Astrocyte of the hippocampus (primary cell): ENCODE measurements around the gene MTMR1.
A peak's percentile ranks its signal among the peaks of the same experiment; 100 is the strongest.

Experiments
- DNase-seq: peaks from one replicate; pipeline ENCODE4 v3.0.0; 2011; ENCODE audit warnings: low read depth, low spot score

Gene MTMR1

DNA sequence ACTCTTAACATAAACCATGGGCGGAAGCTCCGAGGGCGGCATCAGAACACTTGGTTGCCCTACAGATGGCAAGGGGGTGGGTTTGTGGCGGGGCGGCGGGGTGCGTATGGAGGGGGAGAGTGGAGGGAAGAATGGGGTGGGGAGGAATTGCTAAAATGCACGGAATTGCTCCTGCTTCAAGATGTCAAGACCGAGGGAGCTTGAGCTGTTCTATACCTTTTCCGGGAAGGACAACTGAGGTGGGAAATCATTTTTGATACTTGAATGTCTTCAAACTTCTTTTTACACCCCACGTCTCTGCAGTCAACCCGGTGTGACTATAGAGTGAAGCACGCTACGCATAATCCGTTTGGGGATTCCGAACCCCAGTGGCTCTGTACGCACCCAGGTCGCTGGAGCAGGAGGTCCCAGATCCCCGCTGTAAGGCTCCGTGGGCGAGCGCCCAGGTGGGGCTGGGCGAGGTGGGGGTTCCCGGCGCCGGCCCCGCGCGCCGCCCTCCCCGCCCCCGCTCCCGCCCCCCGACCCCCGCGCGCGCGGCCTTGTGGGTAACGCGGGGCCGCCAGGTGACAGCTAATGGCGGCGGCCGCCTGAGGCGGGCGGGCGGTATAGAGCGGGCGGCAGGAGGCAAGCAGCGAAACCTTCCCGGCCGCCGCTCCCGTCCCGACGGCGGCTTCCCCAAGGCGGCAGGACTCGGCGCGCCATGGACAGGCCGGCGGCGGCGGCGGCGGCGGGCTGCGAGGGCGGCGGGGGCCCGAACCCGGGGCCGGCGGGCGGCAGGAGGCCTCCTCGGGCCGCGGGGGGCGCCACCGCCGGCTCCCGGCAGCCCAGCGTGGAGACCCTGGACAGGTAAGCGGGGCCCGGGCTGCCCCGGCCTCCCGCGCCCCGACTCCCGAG lies at the start of gene MTMR1:
MTMR1 (plus strand) TSS at position 566 of the 894 bp plus-strand sequence; CDS start at position 701, 135 bp downstream.
- peak; percentile 42 for DNase-seq

DNA sequence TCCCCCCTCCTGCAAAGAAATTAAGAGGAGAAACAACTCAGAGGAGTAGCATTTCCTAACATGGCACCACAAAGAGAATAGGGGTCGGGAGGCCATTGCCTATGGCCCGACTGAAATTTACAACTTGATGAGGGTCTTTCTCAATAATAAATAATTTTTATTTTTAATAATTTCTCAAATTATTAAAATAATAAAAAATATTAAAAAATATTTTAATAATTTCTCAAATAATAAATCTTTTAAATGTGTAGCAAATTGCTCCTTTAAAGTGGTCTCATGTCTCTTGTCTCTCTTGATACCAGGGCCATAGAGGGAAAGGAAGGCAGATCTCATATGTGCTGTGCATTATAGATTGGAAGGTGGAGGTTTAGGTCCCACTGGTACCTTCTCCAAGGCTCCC lies 49.2 kb upstream of the MTMR1 start:
- DNase-seq = no peak

DNA sequence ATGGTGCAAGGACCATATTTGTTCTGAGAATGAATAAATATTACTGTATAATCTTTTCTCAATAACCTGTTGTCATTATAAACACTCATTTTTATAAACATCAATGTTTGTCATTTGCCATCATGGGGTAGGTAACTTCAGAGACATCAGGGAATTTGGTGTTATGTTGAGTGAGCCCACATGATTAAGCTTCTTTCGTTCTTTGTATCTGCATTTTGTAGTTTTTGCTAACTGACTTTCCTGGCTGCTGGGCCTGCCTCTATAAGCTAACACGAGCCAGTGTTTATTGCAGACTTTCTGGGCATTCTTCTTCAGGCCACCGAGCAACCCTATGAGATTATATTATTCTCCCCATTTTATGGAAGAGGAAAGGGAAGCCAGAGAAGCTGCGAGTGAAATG lies 48.8 kb upstream of the MTMR1 start:
- DNase-seq = no peak

DNA sequence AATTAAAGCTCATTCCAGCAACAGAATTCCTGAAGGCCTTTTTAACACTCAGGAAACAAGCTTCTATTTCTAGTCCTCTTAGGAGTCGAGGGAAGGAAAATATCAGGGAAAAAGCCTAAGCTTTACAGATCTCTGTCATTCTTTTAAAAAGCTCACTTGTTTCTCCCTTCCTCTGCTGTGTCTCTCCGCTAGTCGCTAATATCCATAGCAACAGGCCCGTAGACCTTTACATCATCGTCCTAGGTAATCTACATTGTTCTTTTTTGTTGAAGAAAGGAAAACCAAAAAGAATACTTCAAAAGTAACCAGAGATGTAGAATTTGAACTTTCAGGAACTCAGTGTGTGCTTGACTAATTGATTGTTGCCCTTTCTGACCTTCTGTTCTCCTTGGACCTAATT lies 45.9 kb upstream of the MTMR1 start:
- no peak for DNase-seq

DNA sequence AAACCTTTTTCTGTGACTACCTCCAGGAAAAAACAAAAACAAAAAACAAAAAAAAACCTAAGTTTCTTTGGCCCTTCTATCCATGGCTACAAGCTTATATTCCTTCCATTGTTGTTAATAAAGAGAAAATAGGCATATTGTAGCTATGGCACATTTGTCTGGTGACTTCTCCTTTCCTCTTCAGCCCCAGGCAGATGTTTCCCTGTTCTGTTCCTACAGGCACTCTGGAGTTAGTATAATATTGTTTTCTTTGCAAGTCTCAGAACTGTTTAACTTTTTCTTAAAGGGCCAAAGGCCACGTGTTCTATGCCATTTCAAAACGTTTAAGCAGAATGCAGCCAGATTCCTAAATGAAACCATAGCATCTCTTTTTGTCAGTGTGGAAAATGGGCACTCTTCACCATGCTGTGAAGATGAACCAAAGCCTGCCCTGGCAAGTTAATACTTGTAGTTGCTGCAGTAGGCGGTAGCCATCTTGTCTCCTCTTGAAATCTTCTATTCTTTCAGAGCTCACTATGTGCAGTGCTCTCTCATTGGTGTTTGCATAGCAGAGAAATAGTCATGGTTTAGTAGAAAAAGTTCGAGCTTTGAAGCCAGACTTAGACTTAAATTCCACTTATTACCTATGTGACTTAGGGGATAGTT lies 44.8 kb upstream of the MTMR1 start:
- no peak for DNase-seq

DNA sequence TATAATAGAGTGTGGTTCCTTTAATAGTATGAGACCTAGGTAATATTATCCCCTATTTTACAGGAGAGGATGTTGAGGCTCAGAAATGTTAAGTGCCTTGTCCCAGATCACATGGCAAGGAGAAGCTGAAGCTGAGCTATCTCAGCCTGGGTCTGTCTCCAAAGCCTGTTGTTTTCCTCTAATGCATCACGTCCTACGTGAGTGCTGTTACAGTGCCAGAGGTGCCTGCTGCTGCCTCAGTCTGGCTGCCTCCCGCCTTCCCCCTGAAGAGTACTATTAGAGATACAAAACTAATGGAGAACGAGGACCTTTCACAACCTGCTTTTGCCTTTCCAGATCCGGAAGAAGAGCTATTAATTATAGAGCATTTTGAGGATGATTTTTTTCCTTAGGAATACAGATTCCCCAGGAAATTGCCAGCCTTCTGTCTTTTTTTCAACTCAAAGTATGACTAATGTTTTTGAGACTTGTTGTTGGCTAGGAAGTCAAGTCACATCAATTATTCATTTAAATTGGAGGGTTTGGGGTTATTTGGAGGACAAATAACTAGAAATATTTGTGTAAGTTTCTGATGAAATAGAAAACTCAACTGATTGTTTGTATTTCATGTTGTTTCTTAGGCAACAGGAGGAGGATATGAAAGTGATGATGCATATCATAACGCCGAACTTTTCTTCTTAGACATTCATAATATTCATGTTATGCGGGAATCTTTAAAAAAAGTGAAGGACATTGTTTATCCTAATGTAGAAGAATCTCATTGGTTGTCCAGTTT lies 43.9 kb upstream of the MTMR1 start:
- peak; percentile 52 for DNase-seq

DNA sequence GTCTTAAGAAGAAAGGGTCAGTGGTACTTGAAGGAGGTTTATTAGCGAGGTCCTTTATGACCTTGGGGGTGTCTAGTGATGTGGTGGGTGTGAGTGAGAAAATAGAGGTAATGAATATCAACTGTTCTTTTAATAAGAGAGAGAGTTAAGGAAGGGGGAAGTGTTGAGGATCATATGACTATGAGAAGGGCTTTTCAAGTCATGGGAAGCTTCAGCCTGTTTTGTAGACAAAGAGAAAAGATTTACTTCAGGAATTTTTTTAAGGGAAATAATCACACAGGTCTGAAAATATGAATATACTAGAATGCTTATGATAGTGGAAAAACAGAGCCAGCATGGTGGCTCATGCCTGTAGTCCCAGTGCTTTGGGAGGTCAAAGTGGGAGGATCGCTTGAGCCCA lies 41.3 kb upstream of the MTMR1 start:
- no peak for DNase-seq

DNA sequence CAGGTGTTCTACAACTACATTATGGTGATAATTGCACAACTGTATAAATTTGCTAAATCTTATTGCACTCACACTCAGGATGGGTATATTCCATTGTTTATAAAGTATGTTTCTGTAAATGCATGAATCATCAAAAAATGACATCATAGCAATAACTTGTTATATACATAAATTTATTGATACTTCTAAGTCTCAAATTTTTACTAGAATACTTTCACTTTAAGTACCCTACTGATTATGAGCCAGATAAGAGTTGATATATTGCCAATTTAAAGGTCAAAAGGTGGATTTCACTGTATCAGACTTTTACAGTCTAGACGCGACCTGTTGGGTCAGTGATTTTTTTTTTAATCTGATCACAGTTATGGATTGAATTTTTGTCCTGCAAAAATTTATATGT lies 37.4 kb upstream of the MTMR1 start:
- DNase-seq = no peak

DNA sequence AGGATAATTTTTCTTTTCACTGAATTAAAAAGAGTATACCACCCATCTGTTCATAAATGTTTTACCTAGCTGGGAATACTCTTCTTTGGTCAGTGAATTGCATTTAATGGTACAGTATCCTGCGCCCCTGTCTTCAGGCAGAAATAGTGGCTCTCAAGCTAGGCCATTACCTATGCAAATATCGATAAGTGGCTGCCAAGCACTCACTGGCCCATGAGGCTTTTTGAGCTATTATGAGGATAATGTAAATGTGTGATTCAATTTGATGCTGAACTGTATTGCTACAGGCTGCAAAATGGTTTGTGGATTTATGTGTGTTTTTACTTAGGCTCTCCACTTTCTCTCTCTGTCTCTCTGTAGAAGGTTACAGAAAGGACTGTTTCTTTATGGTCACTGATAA lies 30.1 kb upstream of the MTMR1 start:
- no peak for DNase-seq

DNA sequence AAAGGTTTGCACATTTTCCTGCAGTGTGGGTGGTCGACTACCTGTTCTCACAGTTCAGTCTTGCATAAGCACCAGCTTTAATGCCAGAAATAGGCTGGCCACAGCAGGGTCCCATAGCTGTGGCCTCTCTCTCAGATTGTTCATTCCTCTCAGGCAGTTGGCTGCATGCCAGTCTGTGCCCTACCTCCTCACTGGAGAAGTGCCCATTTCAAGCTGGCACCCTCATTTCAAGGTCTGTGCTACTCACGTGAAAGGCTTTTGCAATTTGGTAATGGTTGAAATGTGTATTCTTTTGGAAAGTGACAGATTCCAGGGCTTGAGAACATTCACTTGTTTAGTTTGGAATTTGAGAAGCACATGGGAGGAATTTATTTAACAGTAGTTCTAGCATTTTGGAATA lies 28.9 kb upstream of the MTMR1 start:
- peak; percentile 70 for DNase-seq

DNA sequence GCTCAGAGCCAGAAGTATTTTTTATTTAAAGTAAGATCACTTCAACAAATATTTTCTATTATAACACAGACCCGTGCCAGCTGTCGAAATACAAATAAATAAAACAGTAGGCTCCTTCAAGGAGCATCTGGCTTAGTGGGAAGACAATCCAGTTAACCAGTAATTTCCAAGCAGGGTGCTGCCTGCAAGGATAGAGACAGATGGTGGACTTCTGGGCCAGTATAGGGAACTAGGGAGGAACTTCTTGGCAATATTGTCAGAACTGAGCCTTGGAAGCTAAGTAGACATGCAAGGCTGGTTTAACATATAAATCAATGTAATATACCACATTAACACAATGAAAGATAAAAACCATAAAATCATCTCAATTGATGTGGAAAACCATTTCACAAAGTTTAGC lies 17.0 kb upstream of the MTMR1 start:
- DNase-seq = no peak

DNA sequence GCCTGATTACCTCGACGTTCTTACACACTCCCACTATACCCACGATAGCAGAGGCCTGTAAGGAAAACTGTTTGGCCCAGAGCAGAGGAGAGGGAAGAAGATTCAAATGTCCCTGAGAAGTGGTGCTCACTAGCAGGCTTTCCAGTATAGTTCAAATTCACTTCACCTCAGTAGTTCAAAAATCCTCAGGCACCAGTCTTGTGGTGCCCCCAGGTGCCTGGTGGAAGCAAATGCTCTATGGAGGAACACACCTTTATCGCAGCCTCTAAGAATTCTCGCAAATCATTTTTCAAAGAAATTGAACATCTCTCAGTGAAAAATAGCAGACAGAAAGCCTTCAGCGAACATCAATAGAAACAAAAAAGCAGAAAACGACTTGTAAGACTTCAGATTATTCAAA lies 12.2 kb upstream of the MTMR1 start:
- DNase-seq = peak; percentile 59

DNA sequence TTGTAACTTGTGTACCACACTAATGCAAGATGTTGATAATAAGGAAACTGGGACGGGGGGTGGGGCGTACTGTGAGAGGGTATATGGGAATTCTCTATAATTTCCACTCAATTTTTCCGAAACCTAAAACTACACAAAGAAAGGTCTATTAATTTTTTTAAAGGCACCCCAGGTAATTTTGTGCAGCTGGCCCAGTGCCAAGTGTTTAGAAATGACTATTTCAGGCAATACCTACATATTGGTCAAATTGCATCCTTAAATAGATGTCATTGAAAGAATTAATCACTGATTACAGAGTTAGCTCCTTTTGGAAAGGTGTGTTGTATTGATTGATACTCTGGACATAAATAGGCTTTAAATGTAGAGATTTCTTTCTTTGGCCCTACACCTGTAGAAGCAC lies 10.1 kb upstream of the MTMR1 start:
- DNase-seq = no peak

DNA sequence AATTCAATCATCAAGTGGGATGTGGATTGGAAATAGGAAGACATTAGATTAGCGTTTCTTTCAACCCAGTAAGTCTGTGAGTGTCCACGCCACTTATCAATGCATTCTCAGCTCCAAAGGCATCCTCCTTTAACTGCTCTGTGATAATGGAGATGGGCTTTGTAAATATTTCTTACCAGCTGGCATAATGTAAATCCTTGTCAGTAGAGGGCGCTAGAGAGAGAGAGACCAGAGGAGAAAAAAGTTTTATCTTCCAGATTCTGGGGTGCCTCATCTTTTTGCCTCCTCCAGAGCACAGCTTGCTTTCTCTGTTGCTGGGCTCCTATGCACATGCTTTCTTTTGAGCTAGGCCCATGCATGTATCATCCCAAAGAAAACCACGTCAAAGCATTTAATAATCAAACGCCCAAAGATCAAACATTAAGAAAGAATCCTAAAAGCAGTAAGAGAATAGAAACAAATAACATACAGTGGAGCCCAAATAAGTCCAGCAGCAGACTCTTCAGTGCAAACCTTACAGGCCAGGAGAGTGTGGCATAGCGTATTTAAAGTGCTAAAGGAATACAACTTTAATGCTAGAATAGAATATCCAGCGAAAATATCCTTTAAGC lies 9.6 kb upstream of the MTMR1 start:
- peak; percentile 39 for DNase-seq

DNA sequence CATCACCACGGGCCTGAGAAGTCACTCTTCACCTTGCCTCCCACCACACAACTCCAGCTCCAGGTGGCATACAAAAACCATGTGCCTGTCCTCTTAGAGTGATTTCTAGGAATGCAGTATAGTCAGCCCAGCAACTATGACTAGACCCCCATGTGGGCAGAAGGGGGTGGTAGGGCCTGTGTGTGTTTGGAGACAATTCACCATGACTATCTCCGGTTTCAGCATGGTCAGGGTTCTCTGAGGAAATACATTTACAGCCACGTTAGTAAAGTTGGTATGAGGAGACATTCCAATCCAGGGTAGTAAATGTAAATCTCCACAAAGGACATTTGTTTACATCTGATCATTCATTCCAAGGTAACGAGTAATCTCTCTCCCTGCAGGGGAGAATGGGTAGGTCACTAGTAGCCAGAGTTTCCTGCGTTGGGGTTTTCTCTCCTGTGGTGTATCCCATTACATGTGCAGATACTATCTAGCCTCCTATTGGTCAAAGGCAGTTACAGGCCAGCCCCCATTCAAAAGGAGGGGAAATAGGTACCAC lies 4.2 kb upstream of the MTMR1 start:
- peak; percentile 82 for DNase-seq

DNA sequence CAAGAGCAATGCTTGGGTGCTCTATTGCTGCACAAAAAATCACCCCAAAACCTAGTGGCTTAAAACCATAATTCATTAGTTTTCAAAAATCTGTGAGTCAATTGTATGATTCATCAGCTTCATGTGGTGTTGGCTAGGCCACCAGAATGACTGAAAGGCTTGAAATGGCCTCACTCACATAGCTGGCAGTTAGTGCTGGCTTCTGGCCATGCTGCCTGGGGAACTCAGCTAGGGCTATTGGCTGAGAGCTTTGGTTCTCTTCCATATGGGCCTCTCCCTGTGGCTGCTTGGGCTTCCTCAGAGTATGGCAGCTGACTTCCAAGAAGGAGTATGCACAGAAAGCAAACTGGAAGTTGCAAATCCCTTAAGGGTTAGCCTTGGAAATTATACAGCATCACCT lies 3.1 kb upstream of the MTMR1 start:
- DNase-seq = peak; percentile 91

DNA sequence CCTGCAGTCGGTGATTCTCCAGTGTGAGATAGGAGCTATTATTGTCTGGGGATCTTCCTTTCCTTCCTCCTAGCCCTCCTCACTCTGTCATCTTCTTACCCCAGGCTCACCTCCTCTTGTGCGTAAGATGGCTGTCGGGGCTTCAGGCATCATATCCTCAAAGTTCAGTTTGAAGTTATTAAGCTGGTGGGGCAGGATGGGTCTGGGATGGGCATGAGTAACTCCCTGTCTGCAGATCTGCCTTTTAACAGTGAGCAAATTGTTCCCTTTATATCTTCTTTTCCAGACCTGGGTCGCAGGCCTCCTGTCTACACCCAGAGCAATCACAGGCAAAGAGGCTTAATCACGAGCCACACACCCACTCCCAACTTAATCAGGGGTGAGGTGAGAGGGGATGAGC lies 900 bp upstream of the MTMR1 start:
- no peak for DNase-seq

DNA sequence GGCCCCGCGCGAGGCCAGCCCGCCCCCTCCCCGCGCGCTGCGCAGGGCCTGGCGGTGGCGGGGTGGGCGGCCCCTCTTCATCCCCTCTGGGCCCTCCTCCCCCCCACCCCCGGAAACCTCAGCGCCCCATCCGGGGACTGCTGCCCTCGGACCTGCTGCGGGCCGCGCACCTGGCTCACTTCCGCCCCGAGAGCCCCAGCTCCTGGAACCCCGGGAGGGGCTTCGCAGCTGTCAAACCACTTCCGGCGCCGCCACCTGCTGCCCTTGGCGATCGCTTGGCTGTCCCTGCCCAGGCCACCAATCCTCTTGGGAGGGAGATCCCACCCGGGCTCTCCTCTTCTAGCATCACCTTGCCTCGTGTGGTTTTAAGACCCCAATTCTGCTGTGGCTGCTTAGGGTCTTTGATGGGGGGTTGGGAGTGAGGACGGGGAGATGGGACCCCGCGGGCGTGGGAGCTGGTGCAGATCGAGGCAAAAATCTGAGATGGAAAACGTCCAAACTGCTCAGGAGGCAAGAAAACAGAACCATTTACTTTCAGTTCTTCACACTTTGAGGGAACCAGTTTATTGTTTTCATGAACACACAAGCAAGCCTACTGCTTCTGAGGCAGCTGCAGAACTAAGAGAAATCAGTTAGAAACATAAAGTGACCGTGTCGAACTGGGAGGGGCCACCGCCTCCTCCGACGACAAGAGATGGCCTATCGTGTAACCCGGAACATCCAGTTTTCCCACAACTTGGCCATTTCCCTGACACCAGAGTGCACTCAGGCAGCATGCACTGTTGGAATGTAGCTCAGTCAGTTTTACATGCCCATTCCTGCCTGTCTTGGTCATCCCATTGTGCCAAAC lies 754 bp downstream of the MTMR1 start:
- DNase-seq = peak; percentile 62

DNA sequence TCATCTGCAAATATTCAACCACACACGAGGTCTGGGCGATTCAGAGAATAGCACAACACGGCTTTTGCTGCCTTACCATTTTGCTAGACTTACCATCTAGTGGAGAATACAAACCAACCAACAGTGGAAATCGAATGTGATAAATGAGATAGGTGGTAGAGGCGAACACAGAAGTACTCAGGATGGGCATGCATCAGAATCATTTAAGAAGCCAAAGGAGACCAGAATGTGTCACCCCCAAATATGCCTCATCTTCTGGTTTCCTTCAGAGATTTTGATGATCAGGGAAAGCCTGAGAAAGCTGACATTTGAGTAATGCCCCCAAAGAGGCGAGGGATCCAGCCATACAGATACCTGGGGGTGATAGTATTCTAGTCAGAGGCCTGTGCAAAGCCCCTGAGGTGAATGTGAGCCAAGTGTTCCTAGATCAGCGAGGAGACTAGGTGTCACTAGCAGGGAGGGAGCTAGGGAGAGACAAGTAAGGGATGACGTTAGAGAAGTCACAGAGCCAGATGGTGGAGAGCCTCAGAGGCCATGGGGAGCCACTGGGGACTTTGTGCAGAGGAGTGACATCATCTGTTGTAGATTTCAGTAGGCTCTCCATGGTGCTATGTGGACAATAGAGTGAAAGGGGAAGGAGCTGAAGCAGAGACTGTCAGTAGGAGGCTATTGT lies 1.7 kb downstream of the MTMR1 start:
- DNase-seq = no peak

DNA sequence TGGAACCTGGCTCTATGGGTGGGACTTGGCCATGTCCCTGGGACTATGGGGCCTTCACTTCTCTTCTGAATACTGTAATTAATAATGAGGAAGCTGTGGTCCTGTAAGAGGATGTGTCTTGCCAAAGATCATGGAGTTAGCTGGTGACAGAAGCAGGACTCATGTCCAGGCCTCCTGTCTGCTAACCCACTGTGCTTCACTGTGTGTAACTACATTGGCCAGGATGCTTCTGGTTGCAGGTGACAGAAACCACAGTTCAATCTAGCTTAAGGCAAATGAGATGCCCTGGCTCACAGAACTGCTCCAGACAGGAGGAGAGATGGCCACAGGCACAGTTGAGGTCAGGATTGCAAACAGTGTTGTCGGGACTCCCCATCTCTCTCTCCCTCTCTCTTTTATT lies 3.1 kb downstream of the MTMR1 start:
- DNase-seq = no peak
